ENCODE data around the gene CKAP2L. TPM values are rescaled to one million over a fixed set of nuclear protein-coding genes. Genes with fewer than 3 reads are reported as not detected.

CKAP2L gene
- total and polyA plus RNA-seq, 10 of the 15 experiments (the other 5 are each of a cell fraction or from before 2014, with no cell fraction given), result 10.5 to 37.4 (median 20.2) TPM

GRCh38 chr2:112688086-112688880, 76.1 kb downstream of the CKAP2L start:
- CTCF ChIA-PET, result interaction anchor here (1.5 to 11.9 kb wide), 3 partner anchors 38 to 58 kb away, joined by 5 to 313 read pairs (median 209); partner anchors contain the start of gene SLC20A1
- BruUV-seq (replicated peaks), result no TSS peak
- Histone ChIP-seq H3K4me3 (no peak overlapping the region), H3K27ac (ENCODE audit: control insufficient read depth, insufficient read depth) (no peak overlapping the region), H3K36me3 (ENCODE audit: control insufficient read depth in 2 of 2, insufficient read depth in 2 of 2, low read length in 1 of 2) (no peaks in the 10 kb centered on the region), H4K20me1 (ENCODE audit: control insufficient read depth, insufficient read depth) (no peaks in the 10 kb centered on the region), H2AFZ (ENCODE audit: control insufficient read depth, low read depth, low read length) (no peak overlapping the region), H3K9ac (ENCODE audit: control insufficient read depth, insufficient read depth, low read length) (no peak overlapping the region), H3K4me1 (ENCODE audit: control insufficient read depth, insufficient read depth, low read length) (peaks cover 40% of the 10 kb centered on the region), H3K27me3 (replicated peaks in 1 of 2; ENCODE audit: control insufficient read depth in 2 of 2, insufficient read depth in 2 of 2, low read length in 1 of 2) (no peaks in the 10 kb centered on the region), H3K79me2 (ENCODE audit: control insufficient read depth, insufficient read depth, low read length) (no peaks in the 10 kb centered on the region), H3K4me2 (ENCODE audit: control insufficient read depth, insufficient read depth) (no peak overlapping the region), H3K9me3 (replicated peaks; ENCODE audit: control insufficient read depth, insufficient read depth, low read length) (no peaks in the 10 kb centered on the region)
- DNase-seq (ENCODE audit: low read depth, low spot score) (no peak), ATAC-seq (no peak), FAIRE-seq (no peak)
- no peak for TF ChIP-seq TCF7 (IDR thresholded peaks at IDR 0.05; ENCODE audit: borderline replicate concordance)
- POLR2A ChIA-PET, result interaction anchor here (0.6 to 6.1 kb wide), 5 partner anchors 12 to 57 kb away, joined by 3 to 56 read pairs (median 4); no protein-coding TSS in a partner anchor
- 67% methylated on average over 14 of the region's 14 CpGs for WGBS (ENCODE audit: insufficient coverage, insufficient replicate concordance, low lambda C conversion rate, missing lambda C conversion rate)
- in situ Hi-C loops (cut with MboI), result no loop called here
- intact Hi-C loops (cut with micrococcal nuclease; ENCODE audit: unreplicated experiment), result no loop called here
- RAD21 ChIA-PET (ENCODE audit: unreplicated experiment), result interaction anchor here (1.4 to 9.9 kb wide), 3 partner anchors 18 to 57 kb away, joined by 4 to 213 read pairs (median 45); no protein-coding TSS in a partner anchor
- SMC1A ChIA-PET (ENCODE audit: uncharacterized antibody, unreplicated experiment), result interaction anchor here (0.6 to 14.2 kb wide), 9 partner anchors 14 to 88 kb away, joined by 3 to 272 read pairs (median 6); no protein-coding TSS in a partner anchor

GRCh38 chr2:112687522-112687921, 76.9 kb downstream of the CKAP2L start:
- FAIRE-seq (no peak), DNase-seq (ENCODE audit: low read depth, low spot score) (no peak), ATAC-seq (no peak)
- 96% methylated on average over 6 of the region's 6 CpGs for WGBS (ENCODE audit: insufficient coverage, insufficient replicate concordance, low lambda C conversion rate, missing lambda C conversion rate)
- Histone ChIP-seq H2AFZ (ENCODE audit: control insufficient read depth, low read depth, low read length) (no peak overlapping the region), H3K79me2 (ENCODE audit: control insufficient read depth, insufficient read depth, low read length) (no peaks in the 10 kb centered on the region), H4K20me1 (ENCODE audit: control insufficient read depth, insufficient read depth) (no peaks in the 10 kb centered on the region), H3K4me1 (ENCODE audit: control insufficient read depth, insufficient read depth, low read length) (peaks cover 32% of the 10 kb centered on the region), H3K9ac (ENCODE audit: control insufficient read depth, insufficient read depth, low read length) (no peak overlapping the region), H3K9me3 (replicated peaks; ENCODE audit: control insufficient read depth, insufficient read depth, low read length) (no peaks in the 10 kb centered on the region), H3K27ac (ENCODE audit: control insufficient read depth, insufficient read depth) (no peak overlapping the region), H3K36me3 (ENCODE audit: control insufficient read depth in 2 of 2, insufficient read depth in 2 of 2, low read length in 1 of 2) (no peaks in the 10 kb centered on the region), H3K4me2 (ENCODE audit: control insufficient read depth, insufficient read depth) (no peak overlapping the region), H3K27me3 (replicated peaks in 1 of 2; ENCODE audit: control insufficient read depth in 2 of 2, insufficient read depth in 2 of 2, low read length in 1 of 2) (no peaks in the 10 kb centered on the region), H3K4me3 (no peak overlapping the region)
- intact Hi-C loops (cut with micrococcal nuclease; ENCODE audit: unreplicated experiment), result no loop called here
- ChIA-PET POLR2A (interaction anchor here (1.0 kb wide), 1 partner anchor 42 kb away, joined by 3 read pairs; no protein-coding TSS in a partner anchor), SMC1A (ENCODE audit: uncharacterized antibody, unreplicated experiment) (interaction anchor here (0.6 to 14.2 kb wide), 9 partner anchors 13 to 87 kb away, joined by 3 to 272 read pairs (median 6); no protein-coding TSS in a partner anchor), RAD21 (ENCODE audit: unreplicated experiment) (interaction anchor here (1.4 to 9.9 kb wide), 3 partner anchors 18 to 57 kb away, joined by 4 to 213 read pairs (median 45); no protein-coding TSS in a partner anchor), CTCF (interaction anchor here (11.7 to 11.9 kb wide), 2 partner anchors 39 to 57 kb away, joined by 209 to 313 read pairs; no protein-coding TSS in a partner anchor)
- TF ChIP-seq CBX5 (IDR thresholded peaks at IDR 0.05; ENCODE audit: low read depth), result no peak
- TF ChIP-seq CHD1 (IDR thresholded peaks at IDR 0.05; ENCODE audit: low read depth, low read length), result no peak
- TF ChIP-seq IRF5 (IDR thresholded peaks at IDR 0.05; ENCODE audit: borderline replicate concordance), result no peak
- no peak for TF ChIP-seq CBFB (IDR thresholded peaks at IDR 0.05; ENCODE audit: low read depth)
- no peak for TF ChIP-seq SMAD1 (IDR thresholded peaks at IDR 0.05; ENCODE audit: low read depth, partially characterized antibody)
- no peak for TF ChIP-seq BRCA1 (IDR thresholded peaks at IDR 0.05; ENCODE audit: low read depth, low read length)
- TF ChIP-seq E2F4 (IDR thresholded peaks at IDR 0.05; ENCODE audit: low read depth, low read length), result no peak
- no peak for TF ChIP-seq ZSCAN29 (IDR thresholded peaks at IDR 0.05)
- no peak for TF ChIP-seq ZBTB33 (IDR thresholded peaks at IDR 0.05)
- BruUV-seq (replicated peaks), result no TSS peak
- in situ Hi-C loops (cut with MboI), result no loop called here
